ENCODE results near the gene NEK8.
A peak's percentile ranks its signal among the peaks of the same experiment; 100 is the strongest.
"Not testable (repeated sequence)": the region's sequence is repeated elsewhere in the genome, so short reads cannot be mapped to it uniquely, and the experiment has no call there.

The NEK8 gene

DNA sequence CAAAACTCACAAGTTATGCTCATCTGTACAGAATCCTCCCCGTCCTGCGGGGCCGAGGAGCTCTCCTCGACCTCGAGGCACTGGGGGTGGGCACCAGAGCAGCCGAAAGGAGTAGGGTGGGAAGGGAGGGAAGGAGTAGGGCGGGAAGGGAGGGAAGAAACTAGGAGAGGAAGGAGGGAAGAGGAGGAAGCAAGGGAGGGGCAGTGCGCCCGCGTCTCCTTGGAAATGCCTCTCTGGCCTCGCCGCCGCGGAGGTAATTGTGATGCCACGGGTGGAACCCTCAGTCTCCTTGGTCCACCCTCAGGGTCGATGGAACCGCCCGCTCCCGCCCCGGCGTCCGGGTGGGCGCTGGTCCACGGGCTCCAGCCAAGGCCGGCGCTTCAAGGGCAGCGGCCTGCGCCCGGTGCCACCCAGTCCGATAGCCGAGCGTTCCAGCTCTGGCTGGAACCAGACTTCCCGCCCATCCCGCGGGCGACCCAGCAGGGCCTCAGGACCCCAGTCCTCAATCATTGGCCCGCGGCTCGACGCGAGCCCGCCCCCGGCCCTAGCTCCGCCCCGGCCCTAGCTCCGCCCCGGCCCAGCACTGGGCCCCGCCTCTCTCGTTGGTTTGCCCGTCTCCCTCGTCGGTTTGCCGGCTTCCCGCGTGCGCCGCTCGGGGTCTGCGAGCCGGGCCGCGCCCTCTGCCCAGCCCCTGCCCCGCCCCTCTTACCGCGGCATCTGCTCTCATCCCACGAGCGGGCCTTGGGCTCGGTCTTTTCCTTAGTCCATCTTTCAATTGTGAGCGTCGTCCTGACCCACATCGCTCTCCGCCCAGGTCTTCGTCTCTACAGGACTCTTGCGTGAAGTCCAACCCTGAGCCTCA lies 17.5 kb upstream of the NEK8 start:
- peak in 54 of 56 donors; percentile 34 to 93 (median 81) for DNase-seq

DNA sequence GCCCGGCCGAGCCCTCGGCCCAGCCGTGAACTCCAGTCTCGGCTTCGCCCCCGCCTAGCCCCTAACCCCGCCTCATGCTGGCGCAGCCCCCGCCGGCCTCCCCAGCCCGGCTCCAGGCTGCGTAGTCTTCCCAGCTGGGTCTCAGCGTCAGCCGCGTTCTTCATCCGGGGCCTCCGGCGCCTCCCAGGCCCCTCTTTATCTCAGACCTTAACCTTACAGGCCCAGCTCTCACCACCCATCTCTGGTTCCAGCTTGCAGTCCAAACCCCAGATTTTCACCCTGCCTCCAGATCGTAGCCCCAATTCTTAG lies 16.9 kb upstream of the NEK8 start, which contains the start of gene PROCA1:
Gene PROCA1, minus strand, starts transcription at position 166 of the 309 bp plus-strand sequence. CDS start 228 bp downstream, outside the sequence.
- no peak for DNase-seq

DNA sequence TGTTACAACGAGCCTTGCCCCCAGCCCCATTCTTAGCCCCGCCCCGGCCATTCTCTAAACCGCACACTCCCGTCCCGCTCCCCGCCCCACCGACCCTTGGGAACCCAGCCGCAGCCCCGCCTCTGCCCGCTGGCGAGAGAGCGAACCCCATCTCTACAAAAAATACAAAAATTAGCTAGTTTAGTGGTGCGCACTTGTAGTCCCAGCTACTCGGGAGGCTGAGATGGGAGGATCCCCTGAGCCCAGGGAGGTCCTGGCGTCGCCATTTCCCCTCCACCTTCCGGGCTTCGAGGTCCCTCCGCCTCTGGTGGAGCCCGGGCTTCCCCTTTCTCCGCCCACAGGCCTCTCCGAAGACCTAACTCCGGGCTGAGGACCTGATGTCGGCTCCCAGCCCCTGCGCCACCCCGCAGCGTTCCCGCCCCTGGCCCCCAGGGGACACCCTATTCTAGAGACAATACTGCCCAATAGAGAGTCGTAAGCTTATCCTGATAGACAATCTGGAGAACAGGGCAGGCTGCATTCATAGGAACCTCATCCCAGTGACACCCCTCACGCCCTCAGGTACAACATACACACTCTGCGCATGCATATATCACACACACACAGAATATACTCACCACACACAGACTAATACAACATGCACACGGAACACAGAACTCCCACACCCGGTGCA lies 16.4 kb upstream of the NEK8 start:
- DNase-seq: peak in 3 of 56 donors; percentile 22 to 31 (median 24)

DNA sequence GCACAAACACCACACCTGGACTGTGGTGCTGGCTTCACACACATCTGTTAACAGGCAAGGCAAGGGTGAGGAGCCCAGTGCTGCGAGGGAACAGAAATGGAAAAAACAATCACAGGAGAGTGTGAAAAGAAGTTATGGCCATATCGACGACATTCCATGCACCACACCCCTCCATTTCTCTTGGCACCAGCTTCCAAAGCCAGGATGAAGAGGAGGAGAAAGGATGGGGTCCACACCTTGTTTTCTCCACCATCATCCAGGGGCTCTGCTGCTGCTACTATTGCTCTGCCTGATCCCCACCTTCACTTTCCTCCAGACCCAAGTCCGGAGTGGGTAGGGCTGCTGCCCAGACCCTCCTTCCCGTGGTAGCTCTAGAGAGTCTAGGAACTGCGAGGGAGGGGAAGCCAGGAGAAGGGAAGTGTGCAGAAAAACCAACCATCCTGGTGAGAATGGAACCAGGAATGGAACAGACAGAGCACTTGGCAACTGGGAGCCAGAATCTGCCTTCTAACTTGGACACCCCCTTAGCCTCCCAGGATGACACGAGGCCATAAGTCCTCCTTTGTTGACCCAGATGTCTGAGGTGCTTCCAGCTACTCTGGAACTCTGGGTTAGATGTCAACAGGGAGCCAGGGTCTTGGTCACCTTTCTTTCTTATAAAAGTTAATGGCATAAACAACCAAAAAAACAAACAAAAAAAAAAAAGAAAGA lies 15.7 kb upstream of the NEK8 start:
- no peak for DNase-seq

DNA sequence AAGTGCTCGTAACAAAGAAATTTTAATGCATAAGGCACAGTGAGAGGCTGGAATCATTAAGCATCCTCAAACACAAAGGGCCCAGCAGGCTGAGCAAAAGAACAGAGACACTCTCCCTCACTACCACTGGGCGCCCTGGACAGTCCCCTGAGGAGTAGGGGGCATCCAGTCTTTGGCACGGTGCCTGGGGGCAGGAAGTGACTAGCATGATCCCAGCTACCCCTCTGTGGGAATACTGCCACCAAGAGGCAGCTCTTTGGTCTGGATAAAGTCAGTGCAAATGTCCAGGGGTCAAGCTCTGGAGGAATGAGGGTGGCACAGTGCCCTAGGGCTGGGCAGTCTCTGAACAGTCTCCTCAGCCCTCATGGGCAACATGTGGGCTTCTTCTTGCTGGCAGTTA lies 14.3 kb upstream of the NEK8 start:
- DNase-seq: no peak

DNA sequence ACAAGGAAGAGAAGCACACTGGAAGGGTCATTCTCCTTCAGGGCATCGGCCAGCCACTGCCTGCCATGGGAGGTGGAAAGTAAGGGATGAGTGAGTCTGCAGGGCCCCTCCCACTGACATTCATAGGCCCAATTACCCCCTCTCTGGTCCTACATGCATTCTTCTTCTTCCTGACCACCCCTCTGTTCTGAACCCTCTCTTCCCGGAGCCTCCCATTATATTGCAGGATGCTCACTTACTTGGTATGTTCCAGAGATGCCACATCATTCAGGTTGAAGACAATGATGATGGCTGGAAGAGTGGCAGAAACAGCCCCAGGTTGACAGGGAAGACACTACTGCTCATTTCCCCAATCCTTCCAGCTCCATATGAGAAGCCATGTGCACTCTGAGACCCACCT lies 13.4 kb upstream of the NEK8 start:
- DNase-seq: no peak

DNA sequence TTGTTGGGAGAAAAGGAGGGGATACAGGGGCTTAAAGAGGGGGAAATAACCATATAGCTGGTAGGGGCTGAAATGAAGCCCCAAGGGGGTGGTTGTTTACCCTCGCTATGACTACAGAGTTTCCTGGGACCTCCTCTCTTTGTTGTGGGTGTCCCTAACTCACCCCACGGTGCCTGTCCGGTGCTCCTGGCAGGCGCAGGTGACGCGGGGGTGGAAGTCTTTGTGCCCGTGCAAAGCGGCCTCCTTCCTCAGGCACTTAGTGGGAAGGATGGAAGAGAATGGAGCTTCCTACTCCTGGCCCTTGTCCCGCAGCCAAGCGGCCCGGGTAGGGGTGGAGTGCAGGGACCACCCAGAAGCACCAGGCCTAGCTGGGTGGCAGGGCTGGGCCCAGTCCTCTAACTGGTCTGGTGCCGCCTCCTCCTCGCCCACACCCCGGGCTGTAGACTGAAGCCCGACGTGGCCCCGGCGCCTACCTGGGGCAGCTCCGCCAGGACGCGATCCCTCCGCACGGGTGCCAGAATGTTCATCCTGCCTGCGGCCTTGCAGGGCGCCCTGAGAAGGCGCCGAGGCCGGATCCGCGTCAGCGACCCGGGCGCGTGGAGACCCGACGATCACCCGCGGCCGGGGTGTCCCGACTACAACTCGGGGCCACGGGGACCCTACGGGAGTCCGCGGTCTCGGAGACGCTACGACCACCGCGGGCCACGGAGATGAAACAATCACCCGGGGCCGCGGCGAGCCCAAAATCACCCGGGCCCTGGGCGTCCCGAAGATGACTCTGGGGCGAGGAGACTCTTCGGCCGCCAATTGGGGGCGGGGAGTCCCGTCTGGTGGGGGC lies 11.6 kb upstream of the NEK8 start:
- peak in 1 of 56 donors; percentile 24 for DNase-seq

DNA sequence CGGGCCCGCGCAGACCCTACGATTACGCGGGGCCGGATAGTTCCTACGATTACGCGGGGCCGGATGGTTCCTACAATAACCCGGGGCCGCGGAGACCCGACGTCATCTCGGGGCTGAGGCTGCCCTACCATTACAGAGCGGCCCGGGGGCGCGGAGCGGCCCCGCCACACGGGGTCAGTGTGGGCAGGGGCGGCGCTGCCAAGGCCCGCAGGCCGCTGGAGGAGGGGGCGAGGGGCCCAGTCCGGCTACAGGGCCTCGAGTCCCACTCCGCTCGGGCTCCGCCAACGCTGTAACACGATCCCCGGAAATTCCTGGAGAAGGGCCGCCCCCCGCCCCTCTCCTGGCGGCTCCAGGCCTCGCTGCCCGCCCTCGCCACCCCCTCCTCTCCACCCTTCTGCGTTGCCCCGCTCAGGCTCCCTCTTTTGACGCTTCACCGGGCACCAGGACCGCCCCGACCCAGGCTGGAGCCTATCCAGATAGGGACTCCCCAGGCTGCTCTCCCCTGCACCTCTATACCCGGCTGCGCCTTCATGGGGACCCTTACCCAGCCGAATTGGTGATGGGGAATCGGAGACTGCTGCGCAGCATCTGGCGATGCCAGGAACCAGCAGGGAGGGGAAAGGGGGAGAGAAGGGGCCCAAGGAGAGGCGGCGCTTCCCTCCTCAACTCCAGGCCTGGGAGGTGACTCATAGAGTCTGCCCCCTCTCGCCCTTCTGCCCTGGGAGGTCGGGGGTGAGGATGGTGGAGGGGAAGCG lies 10.8 kb upstream of the NEK8 start, which contains the start of gene RAB34:
Gene RAB34, minus strand, starts transcription at position 291 of the 755 bp plus-strand sequence. CDS start 602 bp downstream, outside the sequence.
- DNase-seq: peak in 34 of 56 donors; percentile 5 to 64 (median 38)

DNA sequence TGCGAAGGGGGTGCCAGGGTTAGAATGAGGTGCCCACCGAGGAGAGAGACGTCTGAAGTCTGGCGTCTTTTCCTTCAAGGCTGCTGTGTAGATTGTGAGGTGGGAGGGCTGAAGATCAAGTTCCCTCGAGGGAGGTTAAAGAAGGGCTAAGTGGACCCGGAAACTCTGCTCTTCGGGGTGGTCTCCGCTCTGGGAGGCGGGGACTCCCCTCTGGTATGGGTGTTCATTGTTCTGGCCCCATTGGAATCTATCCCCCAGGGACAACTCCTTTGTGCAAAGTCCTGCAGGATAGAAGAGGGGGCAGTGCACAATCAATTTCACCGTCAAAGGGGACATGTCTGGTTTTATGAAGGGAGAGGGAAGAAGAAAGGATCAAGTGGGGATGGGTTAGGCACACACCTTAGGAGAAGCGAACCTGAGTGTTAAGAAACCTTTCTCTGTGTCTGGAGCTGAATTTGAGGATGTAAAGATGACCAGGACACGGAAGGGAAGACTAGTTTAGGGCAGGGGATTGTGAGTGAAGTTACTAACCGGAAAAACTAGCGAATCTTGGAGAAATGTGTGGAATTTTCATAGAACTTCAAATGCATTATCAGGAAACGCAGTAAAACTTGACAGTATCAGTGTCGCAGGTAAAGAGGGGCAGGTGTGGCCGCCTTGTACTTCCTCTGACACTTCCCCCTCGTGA lies 10.1 kb upstream of the NEK8 start:
- no peak for DNase-seq

DNA sequence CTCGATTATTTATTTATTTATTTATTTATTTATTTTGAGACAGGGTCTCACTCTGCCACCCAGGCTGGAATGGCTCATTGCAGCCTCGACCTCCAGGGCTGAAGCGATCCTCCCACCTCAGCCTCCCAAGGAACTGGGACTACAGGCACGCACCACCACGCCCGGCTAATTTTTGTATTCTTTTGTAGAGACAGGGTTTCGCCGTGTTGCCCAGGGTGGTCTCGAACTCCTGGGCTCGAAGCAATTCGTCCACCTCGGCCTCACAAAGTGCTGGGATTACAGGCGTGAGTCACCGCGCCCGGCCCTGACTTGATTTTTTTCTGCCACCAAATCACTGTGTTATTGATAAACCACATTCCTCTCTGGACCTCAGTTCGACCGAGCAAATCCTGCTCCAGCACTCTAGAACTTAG lies 9.6 kb upstream of the NEK8 start:
- no peak for DNase-seq

DNA sequence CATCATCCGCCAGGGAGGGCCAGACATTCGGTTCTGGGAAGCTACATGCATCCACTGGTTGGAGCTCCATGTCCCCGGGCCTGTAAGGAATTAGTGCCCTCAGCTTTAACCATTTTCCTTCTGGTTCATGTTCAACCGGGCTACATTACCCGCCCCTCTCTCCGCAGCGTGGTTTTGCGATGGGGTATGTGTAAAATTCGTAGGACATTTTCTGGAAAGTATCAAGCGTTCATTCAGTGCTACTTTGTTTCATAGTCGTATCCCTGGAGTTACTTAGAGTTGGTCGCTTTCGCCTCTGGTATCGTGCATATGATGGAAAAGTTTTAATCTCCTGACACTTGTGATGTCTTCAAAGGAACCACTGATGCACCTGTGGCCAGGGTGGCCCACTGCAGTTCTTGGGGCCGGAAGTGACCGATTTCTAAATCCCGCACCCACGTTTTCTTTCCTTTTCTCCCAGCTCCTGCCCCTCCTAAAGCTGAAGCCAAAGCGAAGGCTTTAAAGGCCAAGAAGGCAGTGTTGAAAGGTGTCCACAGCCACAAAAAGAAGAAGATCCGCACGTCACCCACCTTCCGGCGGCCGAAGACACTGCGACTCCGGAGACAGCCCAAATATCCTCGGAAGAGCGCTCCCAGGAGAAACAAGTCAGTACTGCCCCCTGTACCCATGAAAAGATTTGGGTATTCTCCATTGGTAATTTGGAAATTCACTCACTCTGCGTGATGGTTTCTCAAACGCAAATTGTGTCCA lies 8.2 kb upstream of the NEK8 start:
- DNase-seq: no peak

DNA sequence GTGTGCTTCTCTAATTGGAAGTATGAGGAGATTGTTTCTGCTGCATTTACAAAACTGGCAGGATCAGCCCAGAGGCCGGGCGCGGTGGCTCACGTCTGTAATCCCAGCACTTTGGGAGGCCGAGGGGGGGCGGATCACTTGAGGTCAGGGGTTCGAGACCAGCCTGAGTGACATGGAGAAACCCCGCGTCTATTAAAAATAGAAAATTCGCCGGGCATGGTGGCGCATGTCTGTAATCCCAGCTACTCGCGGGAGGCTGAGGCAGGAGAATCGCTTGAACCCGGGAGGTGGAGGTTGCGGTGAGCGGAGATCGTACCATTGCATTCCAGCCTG lies 7.6 kb upstream of the NEK8 start:
- not testable (repeated sequence) for DNase-seq

DNA sequence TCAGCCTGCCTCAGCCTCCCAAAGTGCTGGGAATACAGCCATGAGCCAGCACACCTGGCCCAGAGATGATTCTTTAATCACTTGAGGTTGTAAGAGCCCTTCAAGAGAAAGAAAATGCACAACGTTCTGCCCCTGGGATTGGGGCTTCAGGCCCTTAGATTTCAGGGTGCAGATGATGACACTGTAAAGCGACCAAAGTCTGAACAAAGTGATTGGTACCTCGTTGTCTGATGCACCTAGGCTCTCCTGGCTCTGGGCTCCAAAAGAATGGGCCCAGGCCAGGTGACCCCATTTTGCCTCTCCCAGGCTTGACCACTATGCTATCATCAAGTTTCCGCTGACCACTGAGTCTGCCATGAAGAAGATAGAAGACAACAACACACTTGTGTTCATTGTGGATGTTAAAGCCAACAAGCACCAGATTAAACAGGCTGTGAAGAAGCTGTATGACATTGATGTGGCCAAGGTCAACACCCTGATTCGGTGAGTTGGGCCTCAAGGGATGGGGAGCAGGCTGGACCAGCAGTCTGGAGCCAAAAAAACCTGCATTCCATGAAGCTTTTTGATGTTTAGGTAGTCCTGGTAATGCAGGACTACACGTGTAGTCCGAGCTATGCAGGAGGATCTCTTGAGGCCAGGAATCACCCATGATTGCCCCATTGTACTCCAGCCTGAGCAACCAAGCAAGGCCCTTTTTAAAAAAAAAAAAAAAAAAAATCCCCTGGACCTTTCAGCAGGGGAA lies 6.0 kb upstream of the NEK8 start:
- DNase-seq: no peak

DNA sequence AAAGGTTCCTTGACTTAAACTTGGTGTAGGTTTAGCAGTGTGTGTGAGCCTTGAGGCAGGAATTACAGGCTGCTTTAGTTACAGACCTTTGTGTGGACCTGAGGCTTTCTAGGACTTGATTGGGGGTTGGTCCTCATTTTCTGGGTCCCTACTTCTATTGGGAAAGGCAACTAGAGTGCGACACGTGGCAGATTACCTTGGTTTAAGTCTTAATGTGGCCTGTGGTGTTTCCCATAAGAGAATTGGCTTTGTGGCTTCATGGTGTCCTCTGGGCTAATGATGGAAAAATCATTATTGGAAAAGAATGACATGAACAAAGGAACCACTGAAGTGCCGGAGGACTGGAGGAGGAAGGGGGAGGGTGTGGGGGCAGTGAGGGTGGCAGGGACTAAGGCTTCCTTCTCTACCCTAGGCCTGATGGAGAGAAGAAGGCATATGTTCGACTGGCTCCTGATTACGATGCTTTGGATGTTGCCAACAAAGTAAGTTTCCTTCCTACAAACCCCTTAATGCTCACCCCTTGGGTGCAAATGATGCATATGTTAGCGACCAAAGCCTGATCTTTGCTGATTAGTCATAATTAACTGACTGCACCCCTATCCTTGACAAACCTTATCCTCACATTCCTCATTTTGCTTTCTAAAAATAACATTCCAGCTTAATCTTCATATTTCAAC lies 5.3 kb upstream of the NEK8 start:
- no peak for DNase-seq

DNA sequence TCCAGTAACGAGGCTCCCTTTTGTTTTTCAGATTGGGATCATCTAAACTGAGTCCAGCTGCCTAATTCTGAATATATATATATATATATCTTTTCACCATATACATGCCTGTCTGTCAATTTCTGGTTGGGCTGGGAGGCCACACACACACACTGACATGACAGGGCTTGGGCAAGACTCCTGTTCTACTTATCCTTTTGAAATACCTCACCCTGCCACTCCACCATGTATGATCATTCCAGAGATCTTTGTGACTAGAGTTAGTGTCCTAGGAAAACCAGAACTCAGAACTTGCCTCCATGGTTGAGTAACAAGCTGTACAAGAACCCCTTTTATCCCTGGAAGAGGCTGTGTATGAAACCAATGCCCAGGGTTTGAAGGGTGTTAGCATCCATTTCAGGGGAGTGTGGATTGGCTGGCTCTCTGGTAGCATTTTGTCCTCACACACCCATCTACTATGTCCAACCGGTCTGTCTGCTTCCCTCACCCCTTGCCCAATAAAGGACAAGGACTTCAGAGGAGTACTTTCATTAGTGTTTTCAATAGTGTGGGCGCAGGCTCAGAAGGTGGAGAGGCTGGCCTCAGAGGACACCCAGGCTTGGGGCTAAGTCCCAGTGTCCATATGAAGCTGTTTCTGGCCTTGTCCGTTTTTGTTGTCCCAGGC lies 4.6 kb upstream of the NEK8 start:
- DNase-seq: not testable (repeated sequence)

DNA sequence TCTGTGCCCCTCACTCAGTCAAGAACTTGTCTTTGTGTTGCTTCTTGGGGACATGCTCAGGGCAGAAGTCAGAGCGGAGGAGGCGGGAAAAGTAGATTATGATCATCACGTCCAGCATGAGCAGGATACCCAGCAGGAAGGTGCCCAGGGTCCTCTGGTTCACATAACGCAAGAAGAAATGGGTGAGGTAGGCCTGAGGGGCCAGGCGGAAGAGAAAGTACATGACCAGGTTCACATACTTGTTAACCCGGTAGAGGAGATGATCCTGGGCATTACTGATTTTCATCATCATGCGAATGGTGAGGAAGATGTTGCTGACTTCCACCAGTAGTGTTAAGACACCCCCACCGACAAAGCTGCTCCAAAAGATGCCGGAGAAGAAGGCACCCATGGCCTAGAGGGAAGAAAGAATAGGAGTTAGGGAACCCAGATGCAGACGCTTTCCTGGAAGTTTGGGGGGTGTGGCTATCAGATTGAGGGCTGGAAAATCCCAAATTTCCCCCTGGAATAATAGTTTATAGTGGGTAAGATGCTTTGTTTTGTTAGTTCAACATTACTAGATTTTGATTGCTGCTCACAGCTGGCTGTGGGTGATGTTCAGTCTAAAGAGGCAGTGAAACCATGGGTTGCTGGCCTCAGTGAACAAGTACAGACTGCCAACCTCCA lies 4.0 kb upstream of the NEK8 start:
- DNase-seq: no peak

All from amygdala (tissue), 56 donors.